Gastrocnemius medialis (tissue), 4 donors: ENCODE data around the gene CFAP77. TPM values are rescaled to one million over a fixed set of nuclear protein-coding genes. Genes with fewer than 3 reads are reported as not detected.

Experiments used
- ATAC-seq, 2 donors: fragments of 150-250 bp; one replicate each; pipeline ENCODE4 v1.9.1; 2016
- DNase-seq, 2 donors: peaks; one replicate each; pipeline ENCODE4 v3.0.0-alpha.2; 2019
- H3K27ac ChIP-seq, 4 donors: fragments of 200-600 bp; sonication (generic); 1 replicate in 1 of 4; 2 replicates in 3 of 4; pipeline ENCODE4 v1.5.1; 2016 to 2018; ENCODE audit warnings: mild to moderate bottlenecking in 2 of 4, moderate library complexity in 1 of 4
- H3K27me3 ChIP-seq, 3 donors: fragments of 200-600 bp; sonication (generic) in 2 of 3; 1 replicate in 1 of 3; 2 replicates in 2 of 3; pipeline versions ENCODE4 v1.5.1 to v1.6.0; 2016 to 2019; ENCODE audit warnings: mild to moderate bottlenecking in 1 of 3, moderate library complexity in 1 of 3
- H3K36me3 ChIP-seq, 2 donors: fragments of 200-600 bp; sonication (generic) in 1 of 2; one replicate each; pipeline ENCODE4 v1.5.1; 2017 to 2018
- H3K4me1 ChIP-seq, 2 donors: fragments of 200-600 bp; sonication (generic) in 1 of 2; one replicate each; pipeline ENCODE4 v1.5.1; 2016 to 2017; ENCODE audit warnings: mild to moderate bottlenecking in 2 of 2
- H3K4me3 ChIP-seq, 4 donors: fragments of 200-600 bp; sonication (generic) in 3 of 4; 1 replicate in 1 of 4; 2 replicates in 3 of 4; pipeline ENCODE4 v1.5.1; 2016 to 2019; ENCODE audit warnings: mild to moderate bottlenecking in 2 of 4
- H3K9me3 ChIP-seq, 3 donors: fragments of 200-600 bp; sonication (generic) in 2 of 3; 1 replicate in 1 of 3; 2 replicates in 2 of 3; pipeline ENCODE4 v1.5.1; 2016 to 2019
- CTCF ChIP-seq, 5 experiments: fragments of 450-650 bp in 3 of 5; fragments of 200-600 bp in 2 of 5; sonication (generic) in 2 of 5; IDR thresholded peaks in 4 of 5; conservative IDR thresholded peaks in 1 of 5; 1 replicate in 4 of 5; 2 replicates in 1 of 5; pipeline ENCODE4 v1.5.1; 2016 to 2019; ENCODE audit warnings: antibody characterized with exemption in 5 of 5, mild to moderate bottlenecking in 3 of 5, moderate library complexity in 3 of 5
- POLR2A ChIP-seq, 2 donors: fragments of 450-650 bp; IDR thresholded peaks; one replicate each; pipeline ENCODE4 v1.6.1; 2017; ENCODE audit warnings: antibody characterized with exemption in 2 of 2, mild to moderate bottlenecking in 2 of 2, moderate library complexity in 2 of 2
- in situ Hi-C, 4 donors: fragments of 200-750 bp; cut with MboI; loops; one replicate each; pipeline versions ENCODE4 v1.15.0 to v1.8.0; 2017; ENCODE audit warnings: low sequenced_read_pairs in 4 of 4
- intact Hi-C: fragments of 100-400 bp; cut with DNase I; formaldehyde crosslinking; loops from one replicate; pipeline ENCODE4 v1.15.1; 2023; ENCODE audit warnings: low total_unique reads
- total RNA-seq, 4 donors: library from RNA; depleted of rRNA; stranded (reverse); fragments of >200 nt; gene quantifications; one replicate each; pipeline versions ENCODE4 v1.1.0 to v1.2.3, GENCODE V29; 2016

Gene CFAP77
- total RNA-seq, 4 donors from 2014 or later = not detected

- no peak overlapping the region for H3K4me3 ChIP-seq
- H3K4me1 ChIP-seq = no peaks in the 10 kb centered on the region
- H3K27ac ChIP-seq = no peak overlapping the region
- H3K9me3 ChIP-seq = no peaks in the 10 kb centered on the region
- no peaks in the 10 kb centered on the region for H3K36me3 ChIP-seq
- intact Hi-C loops = no loop called here
- peaks cover 9 to 23% (median 19%) of the 10 kb centered on the region in 3 donors for H3K27me3 ChIP-seq
- TF ChIP-seq CTCF (IDR thresholded peaks at IDR 0.05 in 4 of 5, conservative IDR thresholded peaks at IDR 0.05 in 1 of 5) = no peak
- no peak for TF ChIP-seq POLR2A (IDR thresholded peaks at IDR 0.05)
- in situ Hi-C loops = no loop called here
- no peak for DNase-seq
- no peak for ATAC-seq
These were observed 121.9 kb downstream of the CFAP77 start for GRCh38 chr9:132531710-132532570.

- TF ChIP-seq CTCF (IDR thresholded peaks at IDR 0.05 in 4 of 5, conservative IDR thresholded peaks at IDR 0.05 in 1 of 5) (no peak), POLR2A (IDR thresholded peaks at IDR 0.05) (no peak)
- H3K27me3 ChIP-seq = peaks cover 9 to 23% (median 16%) of the 10 kb centered on the region in 3 donors
- DNase-seq (no peak), ATAC-seq (no peak)
- no peaks in the 10 kb centered on the region for H3K9me3 ChIP-seq
- no peaks in the 10 kb centered on the region for H3K36me3 ChIP-seq
- in situ Hi-C loops (no loop called here), intact Hi-C loops (no loop called here)
- no peak overlapping the region for H3K27ac ChIP-seq
- no peaks in the 10 kb centered on the region for H3K4me1 ChIP-seq
- no peak overlapping the region for H3K4me3 ChIP-seq
These were observed 124.8 kb downstream of the CFAP77 start for GRCh38 chr9:132534832-132535231.

GRCh38 chr9:132536124-132536523 is 126.1 kb downstream of the CFAP77 start:
- Histone ChIP-seq H3K36me3 (no peaks in the 10 kb centered on the region), H3K4me1 (no peaks in the 10 kb centered on the region), H3K27ac (no peak overlapping the region), H3K27me3 (peaks cover 9 to 19% (median 16%) of the 10 kb centered on the region in 3 donors), H3K4me3 (no peak overlapping the region), H3K9me3 (no peaks in the 10 kb centered on the region)
- ATAC-seq = no peak
- TF ChIP-seq CTCF (IDR thresholded peaks at IDR 0.05 in 4 of 5, conservative IDR thresholded peaks at IDR 0.05 in 1 of 5) (no peak), POLR2A (IDR thresholded peaks at IDR 0.05) (no peak)
- in situ Hi-C loops (no loop called here), intact Hi-C loops (no loop called here)
- DNase-seq = no peak

- intact Hi-C loops = no loop called here
- TF ChIP-seq POLR2A (IDR thresholded peaks at IDR 0.05) (no peak), CTCF (IDR thresholded peaks at IDR 0.05 in 4 of 5, conservative IDR thresholded peaks at IDR 0.05 in 1 of 5) (no peak)
- no peak overlapping the region for H3K27ac ChIP-seq
- no peak overlapping the region for H3K4me3 ChIP-seq
- no peaks in the 10 kb centered on the region for H3K9me3 ChIP-seq
- ATAC-seq = no peak
- in situ Hi-C loops = no loop called here
- H3K4me1 ChIP-seq = no peaks in the 10 kb centered on the region
- H3K27me3 ChIP-seq = peaks cover 0 to 9% (median 6%) of the 10 kb centered on the region in 3 donors
- no peaks in the 10 kb centered on the region for H3K36me3 ChIP-seq
- DNase-seq = no peak
These were observed 127.3 kb downstream of the CFAP77 start for GRCh38 chr9:132537352-132537751.
